ENCODE results near the gene TTC3.
"Not testable (repeated sequence)": the region's sequence is repeated elsewhere in the genome, so short reads cannot be mapped to it uniquely, and the experiment has no call there.

TTC3 gene

DNA sequence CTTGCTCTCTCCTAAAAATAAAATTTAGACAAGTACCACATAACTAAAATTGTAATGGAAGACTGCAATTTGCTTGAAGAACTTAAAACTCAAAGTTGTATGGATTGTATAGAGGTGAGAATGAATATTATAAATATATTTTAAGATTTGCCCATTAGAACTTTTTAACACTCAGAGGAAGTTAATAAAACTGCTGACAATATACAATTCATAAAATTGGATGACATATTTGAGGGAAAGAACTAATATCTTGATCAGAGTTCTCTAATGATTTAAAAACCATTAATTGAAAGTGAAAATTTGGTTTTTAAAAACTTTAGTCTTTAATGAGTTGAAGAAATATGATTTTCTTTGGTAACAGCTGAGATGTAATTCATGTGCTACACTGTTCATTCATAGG is 20.9 kb downstream of the TTC3 start:
- in situ Hi-C loops (cut with HindIII; ENCODE audit: low sequenced_read_pairs) = no loop called here

GRCh38 chr21:37095821-37096220 is 22.8 kb downstream of the TTC3 start:
- in situ Hi-C loops (cut with HindIII; ENCODE audit: low sequenced_read_pairs) = no loop called here

DNA sequence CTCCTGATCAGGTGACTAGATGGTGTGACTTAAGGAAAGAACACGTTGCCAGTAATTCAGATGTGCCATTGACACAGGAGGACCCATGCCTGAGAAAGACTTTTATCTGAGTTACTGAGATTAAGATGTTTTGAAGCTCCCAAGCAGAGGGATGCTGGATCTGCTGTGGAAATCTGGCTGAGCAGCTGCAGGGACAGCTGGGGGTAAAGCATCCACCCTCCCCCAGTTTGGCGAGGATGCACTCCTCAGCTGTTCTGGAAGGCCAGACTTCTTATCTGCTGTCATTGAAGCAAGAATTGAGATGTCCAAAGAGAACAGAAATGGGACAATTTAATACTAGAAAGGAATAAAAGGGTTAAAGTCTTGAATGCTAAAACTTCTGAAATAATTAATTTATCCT is 25.7 kb downstream of the TTC3 start:
- in situ Hi-C loops (cut with HindIII; ENCODE audit: low sequenced_read_pairs) = no loop called here

DNA sequence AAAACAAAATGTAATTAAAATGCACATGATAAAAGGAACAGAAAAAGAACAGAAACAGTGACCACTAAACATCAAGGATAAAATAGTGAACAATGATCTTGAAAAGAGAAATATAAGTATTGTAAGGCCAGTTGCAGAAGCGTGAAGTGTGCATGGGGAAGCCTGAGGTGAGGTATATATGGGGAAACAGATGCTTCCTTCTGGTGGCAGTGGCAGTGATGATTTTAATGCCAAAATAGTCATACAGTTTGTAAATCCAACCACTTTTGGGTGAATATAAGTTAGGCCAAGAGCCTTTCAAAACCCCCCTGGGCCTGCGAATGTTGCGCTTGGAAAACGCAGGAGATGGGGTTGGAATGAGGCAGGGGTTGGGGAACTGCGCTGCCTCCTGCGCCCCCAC is 27.3 kb downstream of the TTC3 start:
- in situ Hi-C loops (cut with HindIII; ENCODE audit: low sequenced_read_pairs) = no loop called here

GRCh38 chr21:37101384-37101783 is 28.3 kb downstream of the TTC3 start:
- in situ Hi-C loops (cut with HindIII; ENCODE audit: low sequenced_read_pairs) = no loop called here

DNA sequence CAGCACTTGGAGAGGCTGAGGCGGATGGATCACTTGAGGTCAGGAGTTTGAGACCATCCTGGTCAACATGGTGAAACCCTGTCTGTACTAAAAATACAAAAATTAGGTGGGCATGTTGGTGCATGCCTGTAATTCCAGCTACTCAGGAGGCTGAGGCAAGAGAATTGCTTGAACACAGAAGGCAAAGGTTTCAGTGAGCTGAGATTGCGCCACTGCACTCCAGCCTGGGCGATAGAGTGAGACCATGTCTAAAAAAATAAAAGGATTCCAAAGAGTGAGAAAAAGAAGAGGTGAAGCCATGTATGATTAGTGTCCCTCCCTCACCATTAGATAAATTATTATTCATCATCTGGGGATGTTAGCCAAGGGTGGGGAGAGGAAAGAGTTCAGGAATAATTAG is 29.7 kb downstream of the TTC3 start:
- in situ Hi-C loops (cut with HindIII; ENCODE audit: low sequenced_read_pairs) = not testable (repeated sequence)

GRCh38 chr21:37106998-37107397 is 33.9 kb downstream of the TTC3 start:
- in situ Hi-C loops (cut with HindIII; ENCODE audit: low sequenced_read_pairs) = no loop called here

DNA sequence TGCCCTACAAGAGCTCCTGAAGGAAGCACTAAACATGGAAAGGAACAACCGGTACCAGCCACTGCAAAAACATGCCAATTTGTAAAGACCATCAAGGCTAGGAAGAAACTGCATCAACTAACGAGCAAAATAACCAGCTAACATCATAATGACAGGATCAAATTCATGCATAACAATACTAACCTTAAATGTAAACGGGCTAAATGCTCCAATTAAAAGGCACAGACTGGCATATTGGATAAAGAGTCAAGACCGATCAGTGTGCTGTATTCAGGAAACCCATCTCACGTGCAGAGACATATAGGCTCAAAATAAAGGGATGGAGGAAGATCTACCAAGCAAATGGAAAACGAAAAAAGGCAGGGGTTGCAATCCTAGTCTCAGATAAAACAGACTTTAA is 38.0 kb downstream of the TTC3 start:
- in situ Hi-C loops (cut with HindIII; ENCODE audit: low sequenced_read_pairs) = not testable (repeated sequence)

- in situ Hi-C loops (cut with HindIII; ENCODE audit: low sequenced_read_pairs) = not testable (repeated sequence)
These were observed 41.2 kb downstream of the TTC3 start for GRCh38 chr21:37114301-37114700.

DNA sequence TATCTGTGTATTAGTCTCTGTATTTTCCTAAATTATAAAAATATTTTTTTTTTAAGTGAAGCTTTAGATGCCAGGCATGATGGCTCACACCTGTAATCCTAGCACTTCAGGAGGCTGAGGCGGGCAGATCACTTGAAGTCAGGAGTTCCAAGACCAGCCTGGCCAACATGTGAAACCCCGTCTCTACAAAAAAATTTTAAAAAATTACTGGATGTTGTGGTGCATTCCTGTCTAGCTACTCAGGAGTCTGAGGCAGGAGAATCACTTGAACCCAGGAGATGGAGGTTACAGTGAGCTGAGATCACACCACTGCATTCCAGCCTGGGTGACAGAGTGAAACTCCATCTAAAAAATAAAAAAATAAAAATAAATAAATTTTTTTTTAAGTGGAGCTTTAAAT is 43.4 kb downstream of the TTC3 start:
- in situ Hi-C loops (cut with HindIII; ENCODE audit: low sequenced_read_pairs) = not testable (repeated sequence)

DNA sequence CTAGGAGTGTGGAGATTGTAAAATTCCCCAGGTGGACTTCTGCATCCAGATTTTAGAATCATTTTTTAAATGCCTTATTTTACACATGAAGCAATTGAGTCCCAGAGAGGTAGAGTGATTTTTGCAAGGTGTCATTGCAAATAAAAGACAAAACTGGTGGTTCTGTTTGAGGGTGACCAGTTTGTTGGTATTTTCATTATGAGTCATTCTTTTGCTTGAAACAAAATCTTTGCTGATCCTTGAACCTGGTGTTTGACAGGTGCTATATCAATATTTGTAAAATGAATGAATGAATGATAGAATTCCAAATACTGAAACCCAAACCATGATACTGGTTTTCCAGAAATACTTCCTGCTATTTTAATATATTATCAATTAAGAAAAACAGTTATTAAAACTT is 44.1 kb downstream of the TTC3 start:
- in situ Hi-C loops (cut with HindIII; ENCODE audit: low sequenced_read_pairs) = no loop called here

GRCh38 chr21:37118187-37118826 is 45.3 kb downstream of the TTC3 start:
- in situ Hi-C loops (cut with HindIII; ENCODE audit: low sequenced_read_pairs) = no loop called here

- in situ Hi-C loops (cut with HindIII; ENCODE audit: low sequenced_read_pairs) = no loop called here
These were observed 46.6 kb downstream of the TTC3 start for GRCh38 chr21:37119421-37120218.

DNA sequence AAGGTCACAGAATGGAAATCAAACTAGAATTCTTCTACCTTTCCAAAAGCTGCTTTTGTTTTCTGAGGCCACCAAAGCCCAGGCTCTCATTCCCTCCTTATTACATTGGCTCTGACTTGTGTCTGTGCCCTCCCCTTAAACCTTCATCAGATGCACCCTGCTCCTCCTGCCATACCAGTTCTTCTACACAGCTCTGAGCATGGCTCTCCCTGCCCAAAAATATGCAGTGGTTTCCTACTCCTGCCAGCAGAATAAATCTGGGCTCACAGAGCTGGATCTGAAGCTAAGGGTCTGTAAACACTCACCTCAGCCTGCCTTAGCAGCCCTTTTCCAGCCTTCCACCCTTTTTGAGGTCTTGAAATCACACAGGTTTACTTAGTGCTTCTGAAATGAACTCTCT is 55.0 kb downstream of the TTC3 start:
- in situ Hi-C loops (cut with HindIII; ENCODE audit: low sequenced_read_pairs) = no loop called here

GRCh38 chr21:37130971-37131370 is 57.9 kb downstream of the TTC3 start:
- in situ Hi-C loops (cut with HindIII; ENCODE audit: low sequenced_read_pairs) = no loop called here

DNA sequence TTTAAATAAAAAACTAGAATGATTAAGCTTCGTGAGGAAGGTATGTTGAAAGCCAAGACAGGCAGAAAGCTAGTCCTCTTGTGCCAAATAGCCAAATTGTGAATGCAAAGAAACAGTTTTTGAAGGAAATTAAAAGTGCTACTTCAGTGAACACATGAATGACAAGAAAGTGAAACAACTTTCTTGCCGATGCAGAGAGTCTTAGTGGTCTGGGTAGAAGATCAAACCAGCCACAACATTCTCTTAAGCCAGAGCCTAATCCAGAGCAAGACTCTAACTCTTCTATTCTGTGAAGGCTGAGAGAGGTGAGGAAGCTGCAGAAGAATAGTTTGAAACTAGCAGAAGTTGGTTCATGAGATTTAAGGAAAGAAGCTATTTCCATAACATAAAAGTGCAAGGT is 63.2 kb downstream of the TTC3 start:
- in situ Hi-C loops (cut with HindIII; ENCODE audit: low sequenced_read_pairs) = no loop called here

DNA sequence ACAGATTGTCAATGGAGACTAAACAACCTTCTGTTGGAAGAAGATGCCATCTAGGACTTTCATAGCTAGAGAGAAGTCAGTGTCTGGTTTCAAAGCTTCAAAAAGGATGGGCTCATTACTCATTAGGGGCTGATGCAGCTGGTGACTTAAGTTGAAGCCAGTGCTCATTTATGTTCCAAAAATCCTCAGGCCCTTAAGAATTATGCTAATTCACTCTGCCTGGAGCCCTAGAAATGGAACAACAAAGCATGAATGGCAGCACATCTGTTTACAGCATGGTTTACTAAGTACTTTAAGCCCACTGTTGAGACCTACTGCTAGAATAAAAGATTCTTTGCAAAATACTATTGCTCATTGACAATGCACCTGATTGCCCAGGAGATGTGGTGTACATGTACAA is 63.7 kb downstream of the TTC3 start:
- in situ Hi-C loops (cut with HindIII; ENCODE audit: low sequenced_read_pairs) = no loop called here

- in situ Hi-C loops (cut with HindIII; ENCODE audit: low sequenced_read_pairs) = no loop called here
These were observed 66.1 kb downstream of the TTC3 start for GRCh38 chr21:37139154-37139553.

- in situ Hi-C loops (cut with HindIII; ENCODE audit: low sequenced_read_pairs) = no loop called here
These were observed 66.8 kb downstream of the TTC3 start for GRCh38 chr21:37139902-37140301.

DNA sequence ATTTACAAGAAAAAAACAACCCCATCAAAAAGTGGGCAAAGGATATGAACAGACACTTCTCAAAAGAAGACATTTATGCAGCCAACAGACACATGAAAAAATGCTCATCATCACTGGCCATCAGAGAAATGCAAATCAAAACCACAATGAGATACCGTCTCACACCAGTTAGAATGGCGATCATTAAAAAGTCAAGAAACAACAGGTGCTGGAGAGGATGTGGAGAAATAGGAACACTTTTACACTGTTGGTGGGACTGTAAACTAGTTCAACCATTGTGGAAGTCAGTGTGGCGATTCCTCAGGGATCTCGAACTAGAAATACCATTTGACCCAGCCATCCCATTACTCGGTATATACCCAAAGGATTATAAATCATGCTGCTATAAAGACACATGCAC is 70.3 kb downstream of the TTC3 start:
- in situ Hi-C loops (cut with HindIII; ENCODE audit: low sequenced_read_pairs) = not testable (repeated sequence)

DNA sequence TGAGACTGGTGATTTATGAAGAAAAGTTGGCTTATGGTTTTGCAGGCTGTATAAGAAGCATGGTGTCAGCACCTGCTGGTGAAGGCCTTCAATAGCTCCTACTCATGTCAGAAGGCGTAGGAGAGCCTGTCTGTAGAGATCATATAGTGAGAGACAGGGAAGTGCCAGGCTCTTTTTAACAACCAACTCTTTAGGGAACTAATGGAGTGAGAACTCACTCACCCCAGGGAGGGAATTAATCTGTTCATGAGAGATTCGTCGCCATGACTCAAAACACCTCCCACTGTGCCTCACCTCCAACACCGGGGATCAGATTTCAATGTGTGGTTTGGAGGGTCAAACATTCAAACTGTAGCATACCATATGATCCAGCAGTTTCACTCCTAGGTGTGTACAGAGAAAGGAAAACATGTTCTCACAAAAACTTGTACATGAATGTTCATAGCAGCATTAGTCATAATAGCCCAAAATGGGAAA is 72.6 kb downstream of the TTC3 start:
- in situ Hi-C loops (cut with HindIII; ENCODE audit: low sequenced_read_pairs) = no loop called here
